Osteoblast (primary cell): ENCODE data around the gene CETP. TPM values are rescaled to one million over a fixed set of nuclear protein-coding genes. Genes with fewer than 3 reads are reported as not detected.

ENCODE experiments used
- DNase-seq: peaks from one replicate; pipeline ENCODE4 v3.0.0; 2011; ENCODE audit warnings: low spot score, mixed read lengths; ENCODE audit not compliant: insufficient read length; ENCODE audit errors: missing footprints
- H2AFZ ChIP-seq: 2 replicates; pipeline ENCODE4 v1.6.0; 2011; ENCODE audit warnings: mild to moderate bottlenecking, low read length
- H3K27ac ChIP-seq: 2 replicates; pipeline ENCODE4 v1.5.1; 2011; ENCODE audit warnings: mild to moderate bottlenecking, low read depth, low read length, moderate library complexity
- H3K27me3 ChIP-seq: 2 replicates; pipeline ENCODE4 v1.6.0; 2012; ENCODE audit warnings: mild to moderate bottlenecking, control low read depth, inconsistent platforms, low read length, moderate library complexity; ENCODE audit not compliant: insufficient read depth
- H3K36me3 ChIP-seq: 2 replicates; pipeline ENCODE4 v1.5.1; 2011; ENCODE audit warnings: mild to moderate bottlenecking, low read length, control low read depth, moderate library complexity; ENCODE audit not compliant: insufficient read depth
- H3K4me1 ChIP-seq: 2 replicates; pipeline ENCODE4 v1.5.1; 2011; ENCODE audit warnings: mild to moderate bottlenecking, low read length, control low read depth, moderate library complexity; ENCODE audit not compliant: insufficient read depth
- H3K4me2 ChIP-seq: 2 replicates; pipeline ENCODE4 v1.6.0; 2011; ENCODE audit warnings: mild to moderate bottlenecking, low read length; ENCODE audit not compliant: insufficient read depth
- H3K4me3 ChIP-seq: fragments of 200-600 bp; sonication (generic); 3 replicates; pipeline ENCODE4 v1.5.1; 2012; ENCODE audit warnings: mild to moderate bottlenecking, low read length, inconsistent platforms; ENCODE audit not compliant: insufficient read depth
- H3K79me2 ChIP-seq: 2 replicates; pipeline ENCODE4 v1.6.0; 2012; ENCODE audit warnings: mild to moderate bottlenecking, low read length, control low read depth, inconsistent platforms; ENCODE audit not compliant: insufficient read depth
- H3K9me3 ChIP-seq: 2 replicates; pipeline ENCODE4 v1.5.1; 2011; ENCODE audit warnings: low read depth, low read length, control low read depth
- H4K20me1 ChIP-seq: 2 replicates; pipeline ENCODE4 v1.6.0; 2012; ENCODE audit warnings: mild to moderate bottlenecking, low read length, control low read depth; ENCODE audit not compliant: insufficient read depth
- CTCF ChIP-seq: IDR thresholded peaks from 2 replicates; pipeline ENCODE4 v1.5.1; 2011; ENCODE audit warnings: mild to moderate bottlenecking, low read depth, low read length, moderate library complexity; ENCODE audit errors: extremely low read depth
- total RNA-seq: library from RNA; depleted of rRNA; stranded (reverse); fragments of >200 nt; gene quantifications from 2 replicates; pipeline ENCODE4 v1.2.3, GENCODE V29; 2012

The CETP gene
- total RNA-seq, 1 donor: not detected

GRCh38 chr16:57013902-57014301 lies 52.2 kb downstream of the CETP start:
- no peak overlapping the region for H3K4me3 ChIP-seq
- H3K27me3 ChIP-seq: no peaks in the 10 kb centered on the region
- no peak for DNase-seq
- peaks cover 27% of the 10 kb centered on the region for H3K4me1 ChIP-seq
- H2AFZ ChIP-seq: no peak overlapping the region
- no peaks in the 10 kb centered on the region for H4K20me1 ChIP-seq
- TF ChIP-seq CTCF: no peak
- H3K27ac ChIP-seq: peak overlapping the region; percentile 67
- no peaks in the 10 kb centered on the region for H3K9me3 ChIP-seq
- peak overlapping the region; percentile 43 for H3K4me2 ChIP-seq
- H3K36me3 ChIP-seq: peaks cover 18% of the 10 kb centered on the region
- H3K79me2 ChIP-seq: peaks cover 65% of the 10 kb centered on the region

DNA sequence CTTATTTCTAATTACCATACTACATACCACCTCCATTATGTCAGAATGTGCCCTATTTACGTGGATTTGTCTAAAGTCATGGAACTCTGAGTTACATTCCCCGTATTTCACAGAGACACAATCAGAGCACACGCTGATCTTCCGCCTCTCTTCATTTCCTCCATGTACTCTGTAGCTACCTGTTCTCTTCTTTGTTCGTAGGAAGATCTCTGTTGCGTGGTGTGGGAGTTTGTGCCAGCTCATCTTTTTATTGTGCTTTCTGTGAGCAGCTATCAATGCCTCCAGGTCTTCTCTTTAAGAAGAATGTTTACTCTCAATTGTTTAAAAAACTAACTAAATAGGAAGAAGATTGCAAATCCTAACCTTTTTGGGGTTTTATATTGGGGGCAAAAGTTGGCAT lies 54.6 kb downstream of the CETP start:
- Histone ChIP-seq H3K4me1 (peaks cover 27% of the 10 kb centered on the region), H3K27ac (no peak overlapping the region), H3K79me2 (peaks cover 45% of the 10 kb centered on the region), H3K36me3 (peaks cover 32% of the 10 kb centered on the region), H3K27me3 (no peaks in the 10 kb centered on the region), H3K4me3 (no peak overlapping the region), H4K20me1 (peaks cover 3% of the 10 kb centered on the region), H2AFZ (no peak overlapping the region), H3K4me2 (no peak overlapping the region), H3K9me3 (no peaks in the 10 kb centered on the region)
- TF ChIP-seq CTCF: no peak
- DNase-seq: no peak

- Histone ChIP-seq H3K4me1 (peaks cover 27% of the 10 kb centered on the region), H3K4me3 (no peak overlapping the region), H4K20me1 (peaks cover 3% of the 10 kb centered on the region), H3K27ac (no peak overlapping the region), H3K9me3 (no peaks in the 10 kb centered on the region), H3K79me2 (peaks cover 40% of the 10 kb centered on the region), H3K36me3 (peaks cover 37% of the 10 kb centered on the region), H3K4me2 (no peak overlapping the region), H3K27me3 (no peaks in the 10 kb centered on the region), H2AFZ (no peak overlapping the region)
- DNase-seq: no peak
- no peak for TF ChIP-seq CTCF
These were observed 55.1 kb downstream of the CETP start for GRCh38 chr16:57016831-57017230.

DNA sequence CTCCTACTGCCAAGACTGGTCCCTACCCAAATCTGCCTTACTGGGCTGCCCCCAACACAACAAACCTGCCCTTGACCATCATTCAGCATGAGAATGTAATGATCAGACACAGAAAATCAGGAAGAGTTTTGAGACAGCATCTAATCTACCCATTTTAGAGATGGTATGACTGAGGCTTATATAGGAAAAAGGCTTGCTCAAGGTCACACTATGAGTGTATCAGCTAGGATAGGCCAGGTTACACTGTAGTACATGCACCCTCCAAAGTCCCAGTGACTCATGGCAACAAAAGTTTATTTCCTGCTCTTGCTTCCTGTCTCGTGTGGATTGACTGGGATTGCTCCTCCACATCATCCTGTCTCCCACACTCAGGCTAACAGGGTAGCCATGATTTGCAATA lies 55.5 kb downstream of the CETP start:
- H3K27ac ChIP-seq: no peak overlapping the region
- no peak overlapping the region for H3K4me3 ChIP-seq

More for the DNA sequence above, 55.5 kb downstream of the CETP start:
- no peaks in the 10 kb centered on the region for H3K27me3 ChIP-seq
- no peak for DNase-seq
- peaks cover 3% of the 10 kb centered on the region for H4K20me1 ChIP-seq
- peaks cover 36% of the 10 kb centered on the region for H3K79me2 ChIP-seq
- H3K36me3 ChIP-seq: peaks cover 41% of the 10 kb centered on the region
- no peak overlapping the region for H3K4me2 ChIP-seq
- H3K4me1 ChIP-seq: peaks cover 24% of the 10 kb centered on the region
- H3K9me3 ChIP-seq: no peaks in the 10 kb centered on the region
- TF ChIP-seq CTCF: no peak
- H2AFZ ChIP-seq: no peak overlapping the region
